MCF 10A (cell line): ENCODE measurements around the gene AOC1. TPM values are rescaled to one million over a fixed set of nuclear protein-coding genes. Genes with fewer than 3 reads are reported as not detected.

ENCODE experiments used
- BruUV-seq: library from RNA; stranded (reverse); fragments of 400-500 nt; replicated peaks from 2 replicates; lab custom pipeline; 2021; lab: Mats Ljungman, UMichigan
- CTCF ChIA-PET: fragments of 300-600 bp; sonication (Branson Sonifier 250); formaldehyde crosslinking; extraction: SDS; loops from one replicate; lab custom pipeline; 2021; ENCODE audit warnings: antibody characterized with exemption, inconsistent platforms; lab: Yijun Ruan, JAX
- POLR2A ChIA-PET: fragments of 300-600, 350-650 bp; sonication (Branson Sonifier 250); formaldehyde crosslinking; extraction: SDS; loops from one replicate; lab custom pipeline; 2020; ENCODE audit warnings: antibody characterized with exemption, inconsistent platforms; lab: Yijun Ruan, JAX
- DNase-seq: peaks from one replicate; pipeline ENCODE4 v3.0.0-alpha.2; 2018; ENCODE audit not compliant: unreplicated experiment
- H3K27ac Mint-ChIP-seq: one replicate; pipeline ENCODE4 v1.8.0; 2022; ENCODE audit warnings: mild to moderate bottlenecking, low read depth, mixed read lengths; ENCODE audit not compliant: unreplicated experiment
- H3K27me3 Mint-ChIP-seq: one replicate; pipeline ENCODE4 v1.8.0; 2022; ENCODE audit warnings: mixed read lengths; ENCODE audit not compliant: insufficient read depth, unreplicated experiment
- H3K36me3 Mint-ChIP-seq: one replicate; pipeline ENCODE4 v1.8.0; 2022; ENCODE audit warnings: mild to moderate bottlenecking, moderate library complexity, mixed read lengths; ENCODE audit not compliant: insufficient read depth, unreplicated experiment
- H3K4me1 Mint-ChIP-seq: one replicate; pipeline ENCODE4 v1.8.0; 2022; ENCODE audit warnings: mixed read lengths; ENCODE audit not compliant: insufficient read depth, unreplicated experiment
- H3K4me3 Mint-ChIP-seq: one replicate; pipeline ENCODE4 v1.8.0; 2022; ENCODE audit warnings: mild to moderate bottlenecking, moderate library complexity, mixed read lengths; ENCODE audit not compliant: unreplicated experiment
- H3K9me3 Mint-ChIP-seq: one replicate; pipeline ENCODE4 v1.8.0; 2022; ENCODE audit warnings: mixed read lengths; ENCODE audit not compliant: unreplicated experiment
- intact Hi-C: fragments of 100-400 bp; cut with micrococcal nuclease; formaldehyde crosslinking; loops from 2 replicates; pipeline ENCODE4 v1.14.1; 2022
- total RNA-seq: library from RNA; stranded (reverse); gene quantifications from 2 replicates; pipeline ENCODE4 v1.2.3, GENCODE V29; 2022
- TF ChIP-seq, protein P1 (sequence below): fragments of 200-600 bp; IDR thresholded peaks from one replicate; pipeline ENCODE4 v1.8.0; 2022; ENCODE audit warnings: antibody characterized with exemption, mild to moderate bottlenecking; ENCODE audit not compliant: unreplicated experiment

Gene AOC1
- total RNA-seq, 1 experiment from 2014 or later: 0.23 TPM

DNA sequence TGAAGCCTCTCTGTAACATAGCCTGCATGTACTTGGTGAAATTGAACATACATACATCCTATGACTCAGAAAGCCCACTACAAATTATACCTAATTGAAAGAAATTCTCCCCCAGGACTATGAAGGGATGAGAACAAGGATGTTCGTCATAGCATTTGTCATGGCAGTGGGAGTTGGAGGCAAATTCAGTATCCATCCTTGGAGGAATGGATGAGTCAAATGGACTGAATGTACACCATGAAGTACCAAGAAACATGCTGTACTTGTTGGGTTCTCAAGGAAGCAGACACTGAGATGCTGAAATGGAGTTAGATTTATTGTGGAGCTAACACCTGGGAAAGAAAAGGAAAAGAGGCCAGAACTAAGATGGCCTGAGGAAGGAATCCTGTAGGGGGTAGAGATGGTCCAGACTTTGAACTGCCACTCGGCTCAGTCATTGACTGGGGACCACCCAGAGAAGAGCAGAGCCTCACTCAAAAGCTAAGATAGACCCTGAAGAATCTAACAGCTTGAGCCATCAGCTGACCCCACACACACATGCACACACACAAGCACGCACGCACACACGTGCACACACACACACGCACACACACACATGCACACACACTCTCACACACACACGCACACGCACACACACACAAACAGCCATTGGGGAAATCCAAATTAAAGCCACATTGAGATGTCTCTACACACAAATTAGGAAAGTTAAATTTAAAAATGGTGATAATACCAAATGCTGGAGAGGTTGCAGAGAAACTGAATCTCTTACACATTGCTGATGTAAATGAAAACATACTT is 22.3 kb downstream of the AOC1 start:
- no TSS peak for BruUV-seq
- Mint-ChIP-seq H3K27ac (no peak overlapping the region), H3K27me3 (peaks cover 23% of the 10 kb centered on the region), H3K4me3 (no peak overlapping the region), H3K4me1 (peaks cover 11% of the 10 kb centered on the region), H3K36me3 (no peaks in the 10 kb centered on the region), H3K9me3 (peaks cover 8% of the 10 kb centered on the region)
- CTCF ChIA-PET: interaction anchor here (0.6 to 6.1 kb wide), 4 partner anchors 14 to 1050 kb away, joined by 3 to 37 read pairs (median 4); no protein-coding TSS in a partner anchor
- POLR2A ChIA-PET: no interaction called here
- TF ChIP-seq, protein P1, sequence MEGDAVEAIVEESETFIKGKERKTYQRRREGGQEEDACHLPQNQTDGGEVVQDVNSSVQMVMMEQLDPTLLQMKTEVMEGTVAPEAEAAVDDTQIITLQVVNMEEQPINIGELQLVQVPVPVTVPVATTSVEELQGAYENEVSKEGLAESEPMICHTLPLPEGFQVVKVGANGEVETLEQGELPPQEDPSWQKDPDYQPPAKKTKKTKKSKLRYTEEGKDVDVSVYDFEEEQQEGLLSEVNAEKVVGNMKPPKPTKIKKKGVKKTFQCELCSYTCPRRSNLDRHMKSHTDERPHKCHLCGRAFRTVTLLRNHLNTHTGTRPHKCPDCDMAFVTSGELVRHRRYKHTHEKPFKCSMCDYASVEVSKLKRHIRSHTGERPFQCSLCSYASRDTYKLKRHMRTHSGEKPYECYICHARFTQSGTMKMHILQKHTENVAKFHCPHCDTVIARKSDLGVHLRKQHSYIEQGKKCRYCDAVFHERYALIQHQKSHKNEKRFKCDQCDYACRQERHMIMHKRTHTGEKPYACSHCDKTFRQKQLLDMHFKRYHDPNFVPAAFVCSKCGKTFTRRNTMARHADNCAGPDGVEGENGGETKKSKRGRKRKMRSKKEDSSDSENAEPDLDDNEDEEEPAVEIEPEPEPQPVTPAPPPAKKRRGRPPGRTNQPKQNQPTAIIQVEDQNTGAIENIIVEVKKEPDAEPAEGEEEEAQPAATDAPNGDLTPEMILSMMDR: no peak
- intact Hi-C loops: no loop called here
- DNase-seq: no peak

DNA sequence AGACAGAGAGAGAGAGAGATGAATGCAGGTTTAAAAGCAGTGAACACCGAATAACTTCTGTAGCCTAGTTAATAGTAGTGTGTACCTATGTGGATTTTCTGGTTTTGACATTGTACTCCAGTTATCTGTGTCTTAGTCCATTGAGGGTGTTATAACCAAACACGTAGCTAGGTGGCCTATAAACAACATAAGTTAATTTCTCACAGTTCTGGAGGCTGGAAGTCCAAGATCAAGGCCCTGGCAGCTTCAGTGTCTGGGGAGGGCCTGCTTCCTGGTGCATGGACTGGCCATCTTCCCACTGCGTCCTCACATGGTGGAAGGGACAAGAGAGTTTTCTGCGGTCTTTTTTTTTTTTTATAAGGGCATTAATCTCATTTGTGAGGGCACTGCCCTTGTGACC is 23.5 kb downstream of the AOC1 start:
- no TSS peak for BruUV-seq
- TF ChIP-seq, protein P1: no peak
- Mint-ChIP-seq H3K9me3 (peaks cover 11% of the 10 kb centered on the region), H3K4me3 (no peak overlapping the region), H3K27me3 (peaks cover 35% of the 10 kb centered on the region), H3K36me3 (no peaks in the 10 kb centered on the region), H3K27ac (no peak overlapping the region), H3K4me1 (peaks cover 12% of the 10 kb centered on the region)
- intact Hi-C loops: no loop called here
- peak; percentile 14 for DNase-seq
- ChIA-PET POLR2A (interaction anchor here (1.1 kb wide), 1 partner anchor 28 kb away, joined by 4 read pairs; no protein-coding TSS in a partner anchor), CTCF (interaction anchor here (0.5 to 6.1 kb wide), 15 partner anchors 9 to 1067 kb away, joined by 3 to 37 read pairs (median 5); partner anchors contain the start of gene AGAP3)

DNA sequence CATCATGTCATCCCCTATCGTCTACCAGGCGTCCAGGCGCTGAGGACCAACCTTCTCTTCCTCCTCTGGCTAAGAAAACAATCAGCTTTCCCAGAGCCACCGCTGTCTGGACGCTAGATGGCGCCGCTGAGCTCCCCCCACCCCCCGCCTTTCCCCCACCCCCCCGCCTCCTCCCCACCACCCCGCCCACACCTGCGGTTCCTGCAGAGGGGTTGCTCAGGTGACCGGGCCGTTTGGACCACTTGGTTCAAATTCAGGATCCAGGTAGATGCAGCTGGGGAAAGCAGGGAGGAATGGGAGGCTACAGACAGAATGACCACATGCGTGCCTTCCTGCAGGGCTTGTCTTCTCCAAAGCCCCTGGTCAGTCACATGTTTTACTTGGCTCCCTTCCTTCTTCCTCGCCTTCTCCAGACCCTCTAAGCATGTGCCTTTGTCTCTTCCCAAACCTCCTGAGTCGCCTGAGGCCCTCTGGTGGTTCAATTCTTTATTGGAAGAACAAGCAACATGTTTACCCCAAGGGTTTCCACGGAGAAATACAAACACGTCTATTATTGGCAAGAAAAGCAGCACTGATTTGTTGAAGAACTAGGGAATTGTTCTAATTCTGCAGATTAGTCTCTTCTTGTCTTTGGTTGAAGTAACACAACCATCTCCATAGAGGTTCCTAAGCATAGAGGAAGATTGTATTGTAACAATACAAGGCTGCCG is 24.7 kb downstream of the AOC1 start:
- intact Hi-C loops: loop anchor here (1.0 kb wide), 1 partner anchor 99 kb away; no protein-coding TSS in a partner anchor
- no peak overlapping the region for H3K27ac Mint-ChIP-seq
- POLR2A ChIA-PET: interaction anchor here (0.7 to 1.1 kb wide), 2 partner anchors 27 to 95 kb away, joined by 3 to 4 read pairs; no protein-coding TSS in a partner anchor

More for the DNA sequence above, 24.7 kb downstream of the AOC1 start:
- H3K27me3 Mint-ChIP-seq: peaks cover 38% of the 10 kb centered on the region
- DNase-seq: peak; percentile 63
- peaks cover 12% of the 10 kb centered on the region for H3K4me1 Mint-ChIP-seq
- BruUV-seq: no TSS peak
- peaks cover 12% of the 10 kb centered on the region for H3K9me3 Mint-ChIP-seq
- TF ChIP-seq, protein P1: peak; percentile 16
- CTCF ChIA-PET: interaction anchor here (0.5 to 6.1 kb wide), 19 partner anchors 9 to 514 kb away, joined by 3 to 37 read pairs (median 4); partner anchors contain the start of gene AGAP3
- no peaks in the 10 kb centered on the region for H3K36me3 Mint-ChIP-seq
- no peak overlapping the region for H3K4me3 Mint-ChIP-seq
